ENCODE results near the gene IFNA13. TPM values are rescaled to one million over a fixed set of nuclear protein-coding genes. Genes with fewer than 3 reads are reported as not detected.

The IFNA13 gene
- total and polyA plus RNA-seq, 2 of the 13 experiments (the other 11 are each of a cell fraction or from before 2014, with no cell fraction given): not detected

GRCh38 chr9:21395778-21396717 lies 28.2 kb upstream of the IFNA13 start (continued):
- TF ChIP-seq ZNF687 (CRISPR knock-in tag; IDR thresholded peaks at IDR 0.05): peak; percentile 51
- TF ChIP-seq HNF4G (IDR thresholded peaks at IDR 0.05; ENCODE audit: borderline replicate concordance, low read depth, low read length): no peak
- TF ChIP-seq HNF4G (CRISPR knock-in tag; IDR thresholded peaks at IDR 0.05; ENCODE audit: borderline replicate concordance, low read depth): no peak
- no peak for TF ChIP-seq ZEB1 (IDR thresholded peaks at IDR 0.05; ENCODE audit: insufficient replicate concordance, low read depth)
- TF ChIP-seq MEIS2 (CRISPR knock-in tag; IDR thresholded peaks at IDR 0.05): 0 out of 2 replicates have a peak, but pooled peaks have one; percentile 25
- no peak for TF ChIP-seq SMAD1 (CRISPR knock-in tag; IDR thresholded peaks at IDR 0.05; ENCODE audit: borderline replicate concordance, low read depth)
- TF ChIP-seq ARID5B (CRISPR knock-in tag; IDR thresholded peaks at IDR 0.05): 0 out of 2 replicates have a peak, but pooled peaks have one; percentile 31
- TF ChIP-seq TERF1 (CRISPR knock-in tag; IDR thresholded peaks at IDR 0.05): no peak
- peak; percentile 41 to 72; a peak in 3 of 4 replicates for TF ChIP-seq HMGXB4 (CRISPR knock-in tag; IDR thresholded peaks at IDR 0.05; ENCODE audit: borderline replicate concordance in 1 of 2, low read depth in 1 of 2)
- no peak for TF ChIP-seq ELF1 (CRISPR knock-in tag; IDR thresholded peaks at IDR 0.05)
- TF ChIP-seq PHF8 (CRISPR knock-in tag; IDR thresholded peaks at IDR 0.05): no peak
- TF ChIP-seq ATAD3A (CRISPR knock-in tag; IDR thresholded peaks at IDR 0.05): no peak
- peak; percentile 98 for TF ChIP-seq ZBTB7A (CRISPR knock-in tag; IDR thresholded peaks at IDR 0.05)
- TF ChIP-seq FLYWCH1 (CRISPR knock-in tag; IDR thresholded peaks at IDR 0.05): no peak
